ENCODE measurements around the gene WDFY4.

- TF ChIP-seq POLR2AphosphoS5 (IDR thresholded peaks at IDR 0.05; ENCODE audit: low read depth, low read length) (no peak), TARDBP (CRISPR knock-in tag; IDR thresholded peaks at IDR 0.05) (no peak), CTCF (CRISPR knock-in tag; IDR thresholded peaks at IDR 0.05) (no peak)
These were observed 253.6 kb downstream of the WDFY4 start for GRCh38 chr10:48938281-48938680.

Measured in HepG2 (cell line).